Measurements from ENCODE around the gene RNF138. TPM values are rescaled to one million over a fixed set of nuclear protein-coding genes. Genes with fewer than 3 reads are reported as not detected.

RNF138 gene
- total RNA-seq, 4 donors from 2014 or later = 10.7 to 62.7 (median 27.4) TPM

- H3K4me1 ChIP-seq = peaks cover 12 to 15% of the 10 kb centered on the region in 2 donors
- TF ChIP-seq POLR2A (IDR thresholded peaks at IDR 0.05) = no peak
- TF ChIP-seq CTCF (IDR thresholded peaks at IDR 0.05) = no peak
- no peak for DNase-seq
- H3K36me3 ChIP-seq = no peaks in the 10 kb centered on the region
- H3K27me3 ChIP-seq = no peaks in the 10 kb centered on the region
- H3K27ac ChIP-seq = peak overlapping the region; percentile 87 to 100 (median 99)
- 11% methylated on average over 7 of the region's 7 CpGs for WGBS, 2 donors
- H3K4me3 ChIP-seq (replicated peaks in 1 of 3) = peak overlapping the region; percentile 35 to 88 (median 86)
- intact Hi-C loops (cut with DNase I) = no loop called here
- H3K9me3 ChIP-seq = no peaks in the 10 kb centered on the region
Observed at GRCh38 chr18:32093523-32093922, 1.8 kb downstream of the RNF138 start.

- no peak for TF ChIP-seq POLR2A (IDR thresholded peaks at IDR 0.05)
- no peak for TF ChIP-seq CTCF (IDR thresholded peaks at IDR 0.05)
- Histone ChIP-seq H3K27me3 (no peaks in the 10 kb centered on the region), H3K4me3 (replicated peaks in 1 of 3) (no peak overlapping the region), H3K27ac (no peak overlapping the region), H3K9me3 (no peaks in the 10 kb centered on the region), H3K36me3 (no peaks in the 10 kb centered on the region), H3K4me1 (peaks cover 12 to 15% of the 10 kb centered on the region in 2 donors)
- intact Hi-C loops (cut with DNase I) = no loop called here
- no peak for DNase-seq
- WGBS, 2 donors = 86 to 87% methylated on average over 7 of the region's 7 CpGs
Observed at GRCh38 chr18:32095192-32095899, 3.7 kb downstream of the RNF138 start.

- H3K36me3 ChIP-seq = no peaks in the 10 kb centered on the region
- H3K4me3 ChIP-seq (replicated peaks in 1 of 3) = no peak overlapping the region
- intact Hi-C loops (cut with DNase I) = no loop called here
- 88 to 90% methylated on average over 4 of the region's 4 CpGs for WGBS, 2 donors
- no peaks in the 10 kb centered on the region for H3K27me3 ChIP-seq
- TF ChIP-seq POLR2A (IDR thresholded peaks at IDR 0.05) = no peak
- no peak for TF ChIP-seq CTCF (IDR thresholded peaks at IDR 0.05)
- no peak for DNase-seq
- no peak overlapping the region for H3K27ac ChIP-seq
- peaks cover 12 to 15% of the 10 kb centered on the region in 2 donors for H3K4me1 ChIP-seq
- H3K9me3 ChIP-seq = no peaks in the 10 kb centered on the region
Observed at GRCh38 chr18:32095900-32096229, 4.2 kb downstream of the RNF138 start.

GRCh38 chr18:32096946-32097345 lies 5.3 kb downstream of the RNF138 start:
- Histone ChIP-seq H3K4me1 (peaks cover 12% of the 10 kb centered on the region in 2 donors), H3K36me3 (no peaks in the 10 kb centered on the region), H3K27me3 (no peaks in the 10 kb centered on the region), H3K9me3 (no peaks in the 10 kb centered on the region), H3K27ac (no peak overlapping the region), H3K4me3 (replicated peaks in 1 of 3) (no peak overlapping the region)
- 91 to 95% methylated on average over 2 of the region's 2 CpGs for WGBS, 2 donors
- TF ChIP-seq CTCF (IDR thresholded peaks at IDR 0.05) = no peak
- no peak for TF ChIP-seq POLR2A (IDR thresholded peaks at IDR 0.05)
- DNase-seq = no peak
- intact Hi-C loops (cut with DNase I) = no loop called here

- 90 to 93% methylated on average over 2 of the region's 2 CpGs for WGBS, 2 donors
- no peak for DNase-seq
- no peak overlapping the region for H3K27ac ChIP-seq
- no peaks in the 10 kb centered on the region for H3K36me3 ChIP-seq
- no peaks in the 10 kb centered on the region for H3K27me3 ChIP-seq
- intact Hi-C loops (cut with DNase I) = no loop called here
- H3K4me1 ChIP-seq = no peaks in the 10 kb centered on the region
- H3K4me3 ChIP-seq (replicated peaks in 1 of 3) = no peak overlapping the region
- TF ChIP-seq POLR2A (IDR thresholded peaks at IDR 0.05) (no peak), CTCF (IDR thresholded peaks at IDR 0.05) (no peak)
- no peaks in the 10 kb centered on the region for H3K9me3 ChIP-seq
Observed at GRCh38 chr18:32104516-32104915, 12.8 kb downstream of the RNF138 start.

Measured in thyroid gland (tissue), 4 donors.